Astrocyte (in vitro differentiated cells and primary cell): ENCODE measurements around the gene P3H1. TPM values are rescaled to one million over a fixed set of nuclear protein-coding genes. Genes with fewer than 3 reads are reported as not detected.
A peak's percentile ranks its signal among the peaks of the same experiment; 100 is the strongest.

Experiments
- DNase-seq: peaks from one replicate; pipeline ENCODE4 v3.0.0-alpha.2; 2010; ENCODE audit warnings: low read depth
- FAIRE-seq: peaks from 2 replicates; lab custom pipeline; 2011; peaks lifted over from hg19 to GRCh38; lab: Jason Lieb, UNC
- H2AFZ ChIP-seq: 2 replicates; pipeline ENCODE4 v1.6.0; 2012; ENCODE audit warnings: low read depth, low read length, inconsistent platforms
- H3K27ac ChIP-seq: 2 replicates; pipeline ENCODE4 v1.5.1; 2011; ENCODE audit warnings: low read depth, low read length, inconsistent platforms
- H3K27me3 ChIP-seq: 2 replicates; pipeline ENCODE4 v1.6.0; 2011; ENCODE audit warnings: low read length, inconsistent platforms; ENCODE audit not compliant: insufficient read depth
- H3K36me3 ChIP-seq: 2 replicates; pipeline ENCODE4 v1.5.1; 2011; ENCODE audit warnings: low read length, inconsistent platforms; ENCODE audit not compliant: insufficient read depth
- H3K4me1 ChIP-seq: 2 replicates; pipeline ENCODE4 v1.5.1; 2011; ENCODE audit warnings: low read length, inconsistent platforms; ENCODE audit not compliant: insufficient read depth
- H3K4me2 ChIP-seq: 2 replicates; pipeline ENCODE4 v1.6.0; 2012; ENCODE audit warnings: low read length, inconsistent platforms
- H3K4me3 ChIP-seq: 2 replicates; pipeline ENCODE4 v1.5.1; 2011; ENCODE audit warnings: low read depth, mild to moderate bottlenecking, low read length, inconsistent platforms; ENCODE audit not compliant: insufficient read depth
- H3K79me2 ChIP-seq: 2 replicates; pipeline ENCODE4 v1.6.0; 2012; ENCODE audit warnings: mild to moderate bottlenecking, low read length, inconsistent platforms; ENCODE audit not compliant: insufficient read depth
- H3K9ac ChIP-seq: 2 replicates; pipeline ENCODE4 v1.6.0; 2012; ENCODE audit warnings: mild to moderate bottlenecking, low read length, inconsistent platforms
- H3K9me3 ChIP-seq: 2 replicates; pipeline ENCODE4 v1.5.1; 2012; ENCODE audit warnings: low read depth, mild to moderate bottlenecking, low read length, inconsistent platforms; ENCODE audit not compliant: insufficient read depth
- H4K20me1 ChIP-seq: 2 replicates; pipeline ENCODE4 v1.6.0; 2012; ENCODE audit warnings: low read length, inconsistent platforms; ENCODE audit not compliant: insufficient read depth
- H3K27ac Mint-ChIP-seq: one replicate; pipeline ENCODE4 v1.8.0; 2021; ENCODE audit warnings: mild to moderate bottlenecking, mixed read lengths; ENCODE audit not compliant: unreplicated experiment
- H3K27me3 Mint-ChIP-seq: one replicate; pipeline ENCODE4 v1.8.0; 2021; ENCODE audit warnings: low read depth, mixed read lengths; ENCODE audit not compliant: unreplicated experiment
- H3K36me3 Mint-ChIP-seq: one replicate; pipeline ENCODE4 v1.8.0; 2021; ENCODE audit warnings: low read depth, mixed read lengths; ENCODE audit not compliant: unreplicated experiment
- H3K4me1 Mint-ChIP-seq: one replicate; pipeline ENCODE4 v1.8.0; 2021; ENCODE audit warnings: low read depth, mixed read lengths; ENCODE audit not compliant: unreplicated experiment
- H3K4me3 Mint-ChIP-seq: one replicate; pipeline ENCODE4 v1.8.0; 2021; ENCODE audit warnings: mild to moderate bottlenecking, moderate library complexity, mixed read lengths; ENCODE audit not compliant: unreplicated experiment
- H3K9me3 Mint-ChIP-seq: one replicate; pipeline ENCODE4 v1.8.0; 2021; ENCODE audit warnings: mild to moderate bottlenecking, mixed read lengths; ENCODE audit not compliant: unreplicated experiment
- CTCF ChIP-seq: IDR thresholded peaks from 2 replicates; pipeline ENCODE4 v1.5.1; 2011; ENCODE audit warnings: low read depth, mild to moderate bottlenecking, inconsistent platforms, low read length, moderate library complexity; ENCODE audit not compliant: insufficient read depth
- EZH2 ChIP-seq: IDR thresholded peaks from 2 replicates; pipeline ENCODE4 v1.6.1; 2012; ENCODE audit warnings: mild to moderate bottlenecking, low read length, inconsistent platforms; ENCODE audit not compliant: insufficient read depth
- total RNA-seq: library from RNA; stranded (reverse); gene quantifications from 2 replicates; pipeline ENCODE4 v1.2.1, GENCODE V29; 2021

P3H1 gene
- total RNA-seq, 1 donor from 2014 or later: 277 TPM

GRCh38 chr1:42801832-42802473 is 35.1 kb upstream of the P3H1 start:
- H3K4me3 ChIP-seq: no peak overlapping the region
- H3K9me3 Mint-ChIP-seq: no peaks in the 10 kb centered on the region
- no peak for DNase-seq
- H3K36me3 Mint-ChIP-seq: peaks cover 6% of the 10 kb centered on the region
- peaks cover under 1% of the 10 kb centered on the region for H3K27me3 Mint-ChIP-seq
- H3K27ac Mint-ChIP-seq: no peak overlapping the region
- H3K79me2 ChIP-seq: no peaks in the 10 kb centered on the region
- no peak overlapping the region for H3K9ac ChIP-seq
- H3K27me3 ChIP-seq: no peaks in the 10 kb centered on the region
- no peaks in the 10 kb centered on the region for H4K20me1 ChIP-seq
- H3K9me3 ChIP-seq: no peaks in the 10 kb centered on the region
- H3K27ac ChIP-seq: no peak overlapping the region
- no peak overlapping the region for H2AFZ ChIP-seq
- peak; percentile 5 for FAIRE-seq
- no peak overlapping the region for H3K4me3 Mint-ChIP-seq
- no peaks in the 10 kb centered on the region for H3K36me3 ChIP-seq
- no peak overlapping the region for H3K4me2 ChIP-seq
- H3K4me1 ChIP-seq: no peaks in the 10 kb centered on the region
- TF ChIP-seq EZH2: no peak
- TF ChIP-seq CTCF: no peak
- peaks cover 12% of the 10 kb centered on the region for H3K4me1 Mint-ChIP-seq

GRCh38 chr1:42797979-42798378 is 31.2 kb upstream of the P3H1 start:
- Mint-ChIP-seq H3K27ac (no peak overlapping the region), H3K4me3 (no peak overlapping the region), H3K9me3 (no peaks in the 10 kb centered on the region), H3K4me1 (no peaks in the 10 kb centered on the region), H3K27me3 (peaks cover 16% of the 10 kb centered on the region), H3K36me3 (no peaks in the 10 kb centered on the region)
- Histone ChIP-seq H3K4me1 (no peaks in the 10 kb centered on the region), H3K9me3 (no peaks in the 10 kb centered on the region), H3K9ac (no peak overlapping the region), H3K27ac (no peak overlapping the region), H3K27me3 (no peaks in the 10 kb centered on the region), H3K79me2 (no peaks in the 10 kb centered on the region), H2AFZ (no peak overlapping the region), H3K4me3 (no peak overlapping the region), H3K36me3 (no peaks in the 10 kb centered on the region), H3K4me2 (no peak overlapping the region), H4K20me1 (no peaks in the 10 kb centered on the region)
- FAIRE-seq: no peak
- TF ChIP-seq CTCF (no peak), EZH2 (no peak)
- no peak for DNase-seq

- H3K27me3 Mint-ChIP-seq: peaks cover 16% of the 10 kb centered on the region
- H3K4me3 ChIP-seq: no peak overlapping the region
- no peaks in the 10 kb centered on the region for H4K20me1 ChIP-seq
- no peak overlapping the region for H3K9ac ChIP-seq
- no peak for DNase-seq
- no peaks in the 10 kb centered on the region for H3K36me3 ChIP-seq
- H3K4me2 ChIP-seq: no peak overlapping the region
- H3K4me1 Mint-ChIP-seq: no peaks in the 10 kb centered on the region
- no peak overlapping the region for H3K4me3 Mint-ChIP-seq
- no peaks in the 10 kb centered on the region for H3K79me2 ChIP-seq
- no peaks in the 10 kb centered on the region for H3K9me3 Mint-ChIP-seq
- no peaks in the 10 kb centered on the region for H3K9me3 ChIP-seq
- FAIRE-seq: no peak
- H3K36me3 Mint-ChIP-seq: no peaks in the 10 kb centered on the region
- H3K27me3 ChIP-seq: no peaks in the 10 kb centered on the region
- H3K4me1 ChIP-seq: no peaks in the 10 kb centered on the region
- no peak overlapping the region for H3K27ac Mint-ChIP-seq
- TF ChIP-seq EZH2 (no peak), CTCF (no peak)
- H2AFZ ChIP-seq: no peak overlapping the region
- no peak overlapping the region for H3K27ac ChIP-seq
Measured at GRCh38 chr1:42797414-42797813, 30.6 kb upstream of the P3H1 start.
